AG04450 (cell line): ENCODE measurements around the gene GARIN5A. TPM values are rescaled to one million over a fixed set of nuclear protein-coding genes. Genes with fewer than 3 reads are reported as not detected.

Experiments
- CTCF ChIA-PET: fragments of 300-600, 350-600 bp; formaldehyde crosslinking; extraction: SDS; loops from one replicate; lab custom pipeline; 2022; ENCODE audit warnings: antibody characterized with exemption, inconsistent platforms; lab: Charles Lee
- POLR2A ChIA-PET: fragments of 350-600 bp; formaldehyde crosslinking; extraction: SDS; loops from one replicate; lab custom pipeline; 2021; ENCODE audit warnings: antibody characterized with exemption, inconsistent platforms; lab: Yijun Ruan, JAX
- DNase-seq: peaks from one replicate; pipeline ENCODE4 v3.0.0-alpha.2; 2011; ENCODE audit warnings: low read depth, low spot score
- H3K27ac ChIP-seq: one replicate; pipeline ENCODE4 v1.5.1; 2012; ENCODE audit warnings: low read depth, low read length, control low read depth
- H3K27me3 ChIP-seq: one replicate; pipeline ENCODE4 v1.6.0; 2012; ENCODE audit warnings: low read length; ENCODE audit not compliant: control insufficient read depth, insufficient read depth
- H3K4me3 ChIP-seq: 2 replicates; pipeline ENCODE4 v1.5.1; 2011; ENCODE audit warnings: mild to moderate bottlenecking, low read depth, low read length, control low read depth
- H3K9me3 ChIP-seq: 2 replicates; pipeline ENCODE4 v1.5.1; 2012; ENCODE audit warnings: low read length; ENCODE audit not compliant: control insufficient read depth, insufficient read depth
- polyA minus RNA-seq: library from RNA; depleted of rRNA, polyadenylated mRNA; stranded (reverse); fragments of >200 nt; gene quantifications from 2 replicates; pipeline ENCODE4 v1.2.3, GENCODE V29; 2011; rRNA and poly(A)+ RNA removed
- polyA plus RNA-seq: library from polyadenylated mRNA; depleted of rRNA; stranded (reverse); fragments of >200 nt; gene quantifications from 2 replicates; pipeline ENCODE4 v1.2.3, GENCODE V29; 2011; rRNA removed
- TF ChIP-seq, protein P1 (sequence below): IDR thresholded peaks from 2 replicates; pipeline ENCODE4 v1.5.1; 2011; ENCODE audit warnings: low read depth, low read length, control low read depth, inconsistent platforms

Gene GARIN5A
- polyA plus RNA-seq (0.32 and 0.48 TPM in 2 replicates), polyA minus RNA-seq (0.35 TPM in 1 of 2 replicates, not detected in the other)

DNA sequence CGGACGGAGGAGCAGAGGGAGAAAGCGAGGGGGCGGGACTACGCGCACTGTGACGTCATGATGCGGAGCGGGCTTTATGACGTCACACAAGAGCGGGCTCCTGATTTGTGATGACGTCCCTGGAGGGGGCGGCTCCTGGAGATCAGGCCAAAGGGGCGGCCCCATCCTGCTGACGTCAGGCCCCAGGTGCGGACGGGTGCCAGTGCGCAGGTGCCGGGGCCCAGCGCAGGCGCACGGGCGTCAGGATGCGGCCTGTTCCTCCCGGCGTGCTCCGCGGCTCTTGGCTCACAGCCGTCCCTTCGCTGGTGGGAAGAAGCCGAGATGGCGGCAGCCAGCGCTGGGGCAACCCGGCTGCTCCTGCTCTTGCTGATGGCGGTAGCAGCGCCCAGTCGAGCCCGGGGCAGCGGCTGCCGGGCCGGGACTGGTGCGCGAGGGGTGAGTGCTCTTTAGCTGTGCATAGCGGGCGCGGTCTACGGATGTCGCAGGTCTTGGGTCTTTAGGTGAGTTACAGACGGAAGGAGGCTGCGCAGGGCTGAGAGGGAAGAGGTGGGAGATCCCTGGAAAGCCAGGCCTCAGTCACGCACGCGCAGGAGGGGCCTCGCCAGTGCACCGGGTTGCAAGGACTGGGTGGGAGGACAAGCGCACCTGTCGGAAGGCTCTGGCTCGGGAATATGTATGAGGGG lies at the start of gene GARIN5A, which contains the start of gene EMC10:
Gene GARIN5A (minus strand): TSS at position 625 of the 683 bp plus-strand sequence. CDS start 460 bp downstream, at position 165.
Gene EMC10 (plus strand): TSS at position 284 of the 683 bp plus-strand sequence. CDS start 38 bp downstream, at position 322.
- ChIA-PET CTCF (no interaction called here), POLR2A (interaction anchor here (1.3 kb wide), 1 partner anchor 35 kb away, joined by 3 read pairs; the partner anchor contains the start of gene JOSD2)
- TF ChIP-seq, protein P1, sequence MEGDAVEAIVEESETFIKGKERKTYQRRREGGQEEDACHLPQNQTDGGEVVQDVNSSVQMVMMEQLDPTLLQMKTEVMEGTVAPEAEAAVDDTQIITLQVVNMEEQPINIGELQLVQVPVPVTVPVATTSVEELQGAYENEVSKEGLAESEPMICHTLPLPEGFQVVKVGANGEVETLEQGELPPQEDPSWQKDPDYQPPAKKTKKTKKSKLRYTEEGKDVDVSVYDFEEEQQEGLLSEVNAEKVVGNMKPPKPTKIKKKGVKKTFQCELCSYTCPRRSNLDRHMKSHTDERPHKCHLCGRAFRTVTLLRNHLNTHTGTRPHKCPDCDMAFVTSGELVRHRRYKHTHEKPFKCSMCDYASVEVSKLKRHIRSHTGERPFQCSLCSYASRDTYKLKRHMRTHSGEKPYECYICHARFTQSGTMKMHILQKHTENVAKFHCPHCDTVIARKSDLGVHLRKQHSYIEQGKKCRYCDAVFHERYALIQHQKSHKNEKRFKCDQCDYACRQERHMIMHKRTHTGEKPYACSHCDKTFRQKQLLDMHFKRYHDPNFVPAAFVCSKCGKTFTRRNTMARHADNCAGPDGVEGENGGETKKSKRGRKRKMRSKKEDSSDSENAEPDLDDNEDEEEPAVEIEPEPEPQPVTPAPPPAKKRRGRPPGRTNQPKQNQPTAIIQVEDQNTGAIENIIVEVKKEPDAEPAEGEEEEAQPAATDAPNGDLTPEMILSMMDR = no peak
- Histone ChIP-seq H3K27me3 (no peaks in the 10 kb centered on the region), H3K27ac (peak within 1 kb of the TSS; percentile 68), H3K9me3 (peaks cover 13% of the 10 kb centered on the region), H3K4me3 (peak within 1 kb of the TSS; percentile 90)
- peak; percentile 86 for DNase-seq

DNA sequence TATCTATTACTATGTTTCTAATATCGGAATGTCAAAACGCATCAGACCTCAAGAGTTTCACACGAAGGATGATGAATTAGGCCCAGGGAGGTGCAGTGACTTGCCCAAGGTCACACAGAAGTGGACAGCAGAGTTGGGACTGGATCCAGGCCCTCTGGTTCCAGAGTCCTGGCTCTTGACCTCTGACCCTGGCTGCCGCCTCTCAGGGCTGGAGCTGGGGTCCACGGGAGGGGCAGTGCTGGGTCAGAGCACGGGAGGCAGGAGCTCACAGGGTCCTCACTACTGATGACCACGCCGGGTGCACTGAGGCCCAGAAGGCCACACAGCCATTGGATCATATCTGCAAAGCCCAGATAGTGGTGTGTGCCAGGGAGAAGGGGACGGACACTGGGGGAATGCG lies 46.2 kb upstream of the GARIN5A start:
- TF ChIP-seq, protein P1 = no peak
- Histone ChIP-seq H3K27ac (no peak overlapping the region), H3K4me3 (no peak overlapping the region), H3K9me3 (peaks cover 15% of the 10 kb centered on the region; the same call in 1 of the 2 replicates), H3K27me3 (no peaks in the 10 kb centered on the region)
- ChIA-PET POLR2A (interaction anchor here (0.6 kb wide), 1 partner anchor 11 kb away, joined by 3 read pairs; no protein-coding TSS in a partner anchor), CTCF (interaction anchor here (1.3 kb wide), 1 partner anchor 33 kb away, joined by 4 read pairs; no protein-coding TSS in a partner anchor)
- DNase-seq = no peak

DNA sequence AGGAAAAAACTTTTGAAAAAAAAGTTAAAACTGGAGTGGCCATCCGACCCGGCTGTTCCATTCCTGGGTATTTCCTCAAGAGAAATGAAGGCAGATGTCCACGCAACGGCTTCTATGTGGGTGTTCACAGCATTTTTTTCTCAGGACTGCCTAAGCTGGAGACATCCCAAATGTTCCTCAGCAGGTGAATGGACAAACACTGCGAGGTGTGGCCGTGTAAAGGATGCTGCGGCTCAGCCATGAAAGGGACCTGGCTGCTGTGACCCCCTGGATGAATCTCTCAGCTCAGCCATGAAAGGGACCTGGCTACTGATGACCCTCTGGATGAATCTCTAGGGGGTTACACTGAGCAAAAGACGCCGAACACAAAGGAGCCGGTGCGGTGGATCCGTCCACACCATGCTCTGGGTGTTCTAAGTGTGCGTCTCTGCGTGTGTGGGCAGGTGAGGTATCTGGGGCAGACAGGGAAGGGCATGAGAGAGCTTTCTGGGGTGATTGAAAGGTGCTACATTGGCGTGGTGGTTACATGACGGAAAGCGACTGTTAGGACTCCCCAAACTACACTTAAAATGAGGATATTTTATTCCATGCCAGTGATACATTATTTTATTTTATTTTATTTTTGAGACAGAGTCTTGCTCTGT lies 44.3 kb upstream of the GARIN5A start:
- ChIA-PET CTCF (no interaction called here), POLR2A (no interaction called here)
- H3K27ac ChIP-seq = no peak overlapping the region
- peaks cover 20% of the 10 kb centered on the region; the same call in 1 of the 2 replicates for H3K9me3 ChIP-seq
- H3K4me3 ChIP-seq = no peak overlapping the region
- TF ChIP-seq, protein P1 = no peak
- no peaks in the 10 kb centered on the region for H3K27me3 ChIP-seq
- DNase-seq = no peak

DNA sequence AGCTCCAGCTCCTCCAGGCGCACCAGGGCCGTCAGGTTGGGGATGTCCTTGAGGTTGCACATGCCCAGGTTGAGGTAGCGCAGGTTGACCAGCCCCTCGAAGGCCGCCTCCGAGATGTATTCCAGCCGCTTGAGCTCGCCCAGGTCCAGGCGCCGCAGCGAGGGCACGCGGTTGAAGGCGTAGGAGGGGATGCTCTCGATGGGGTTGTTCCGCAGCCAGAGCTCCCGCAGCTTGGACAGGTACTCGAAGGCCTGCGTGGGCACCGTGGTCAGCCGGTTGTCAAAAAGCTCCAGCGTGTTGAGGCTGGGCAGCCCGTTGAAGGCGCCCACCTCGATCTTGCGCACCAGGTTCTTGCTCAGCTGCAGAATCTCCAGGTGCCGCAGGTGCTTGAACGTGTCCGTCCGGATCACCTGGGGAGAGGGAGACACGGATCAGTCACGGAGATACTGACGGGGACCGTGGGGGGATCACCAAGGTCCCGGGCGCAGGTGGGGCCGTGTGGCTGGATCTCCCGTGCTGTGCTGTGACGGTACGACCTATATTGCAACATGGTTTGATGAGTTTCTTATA lies 42.4 kb upstream of the GARIN5A start:
- H3K9me3 ChIP-seq = peaks cover 20% of the 10 kb centered on the region; the same call in 1 of the 2 replicates
- TF ChIP-seq, protein P1 = no peak
- POLR2A ChIA-PET = no interaction called here
- no peak overlapping the region for H3K27ac ChIP-seq
- CTCF ChIA-PET = interaction anchor here (1.0 kb wide), 1 partner anchor 38 kb away, joined by 3 read pairs; no protein-coding TSS in a partner anchor
- H3K4me3 ChIP-seq = no peak overlapping the region
- DNase-seq = no peak
- no peaks in the 10 kb centered on the region for H3K27me3 ChIP-seq
